ENCODE measurements around the gene ZFAND2B. TPM values are rescaled to one million over a fixed set of nuclear protein-coding genes. Genes with fewer than 3 reads are reported as not detected.

ZFAND2B gene
- total RNA-seq, 1 donor from 2014 or later: 29.3 TPM

DNA sequence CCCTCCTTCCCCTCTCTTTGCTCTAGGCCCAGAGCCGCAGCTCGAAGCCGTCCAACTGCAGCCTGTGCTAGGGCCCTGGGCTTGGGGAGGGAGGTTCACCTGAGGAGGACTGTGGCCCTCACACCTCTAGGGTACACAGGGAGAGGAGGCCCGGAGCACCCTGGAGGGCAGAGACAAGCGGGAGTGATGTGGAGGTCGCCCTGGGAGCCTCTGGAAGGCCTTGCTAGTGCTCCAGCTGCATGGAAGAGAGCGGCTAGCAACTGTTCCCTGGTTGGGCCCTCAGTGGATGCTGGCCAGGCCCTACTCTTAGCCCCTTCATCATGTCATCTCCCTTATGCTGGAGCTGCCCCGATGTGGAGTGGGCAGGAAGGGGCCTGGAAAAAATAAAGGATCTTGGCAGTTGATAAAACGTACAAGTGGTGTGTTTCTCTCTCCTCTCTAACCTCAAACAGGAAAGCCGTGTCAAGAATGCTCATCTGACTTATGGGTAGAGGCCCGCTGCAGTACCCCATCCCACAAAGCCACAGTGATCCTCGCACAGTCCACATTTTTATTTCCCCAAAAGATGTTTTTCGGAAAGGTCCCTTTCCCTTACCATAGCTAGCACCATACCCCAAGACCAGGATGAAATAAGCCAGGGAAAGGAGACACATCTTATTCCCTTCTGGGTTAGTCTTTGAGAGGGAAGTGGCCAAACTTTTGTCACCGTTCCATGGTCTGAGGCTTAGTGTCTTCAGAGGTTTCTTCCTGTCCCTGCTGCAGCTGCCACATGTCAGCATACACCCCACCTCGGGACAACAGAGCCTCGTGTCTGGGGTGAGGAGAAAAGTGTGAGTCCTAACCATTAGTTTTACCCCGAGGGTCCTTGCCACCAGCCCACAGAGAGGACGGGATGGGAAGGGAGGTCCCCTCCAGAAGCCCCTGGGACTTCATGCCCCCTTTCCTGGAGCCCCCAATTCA is 2.9 kb downstream of the ZFAND2B start:
- H3K27me3 Mint-ChIP-seq: no peaks in the 10 kb centered on the region
- peaks cover 17% of the 10 kb centered on the region for H3K36me3 Mint-ChIP-seq (ENCODE audit: insufficient read depth)
- peaks cover 11% of the 10 kb centered on the region for H3K4me1 Mint-ChIP-seq (ENCODE audit: low read depth)

DNA sequence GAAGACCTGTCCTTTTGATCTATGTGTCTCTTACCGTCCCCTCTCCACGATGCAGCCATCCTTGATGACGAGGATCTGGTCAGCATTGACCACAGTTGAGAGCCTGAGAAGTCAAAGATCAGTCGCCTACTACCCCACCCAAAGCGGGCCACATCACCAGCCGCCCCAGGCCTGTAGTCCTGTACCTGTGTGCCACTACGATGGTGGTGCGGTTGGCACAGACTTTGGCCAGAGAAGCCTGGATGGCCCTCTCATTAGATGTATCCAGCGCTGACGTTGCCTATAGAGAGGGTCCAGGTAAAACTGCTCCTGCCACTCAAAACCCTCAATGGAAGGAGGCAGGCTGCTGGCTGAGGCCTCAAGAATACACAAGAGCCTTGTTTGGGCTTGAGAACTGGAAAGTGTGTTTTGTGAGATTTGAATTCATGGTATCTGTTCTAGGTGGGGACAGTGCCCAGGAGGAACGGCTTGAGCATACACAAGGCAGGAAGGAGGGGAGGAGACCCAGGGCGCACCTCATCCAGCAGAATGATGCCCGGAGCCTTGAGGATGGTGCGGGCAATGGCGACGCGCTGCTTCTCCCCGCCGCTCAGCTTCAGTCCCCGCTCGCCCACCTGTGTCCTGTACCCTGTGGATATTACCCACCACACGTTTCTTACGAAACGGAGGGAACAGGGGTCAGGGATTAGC is 3.8 kb downstream of the ZFAND2B start:
- TF ChIP-seq, protein P1, sequence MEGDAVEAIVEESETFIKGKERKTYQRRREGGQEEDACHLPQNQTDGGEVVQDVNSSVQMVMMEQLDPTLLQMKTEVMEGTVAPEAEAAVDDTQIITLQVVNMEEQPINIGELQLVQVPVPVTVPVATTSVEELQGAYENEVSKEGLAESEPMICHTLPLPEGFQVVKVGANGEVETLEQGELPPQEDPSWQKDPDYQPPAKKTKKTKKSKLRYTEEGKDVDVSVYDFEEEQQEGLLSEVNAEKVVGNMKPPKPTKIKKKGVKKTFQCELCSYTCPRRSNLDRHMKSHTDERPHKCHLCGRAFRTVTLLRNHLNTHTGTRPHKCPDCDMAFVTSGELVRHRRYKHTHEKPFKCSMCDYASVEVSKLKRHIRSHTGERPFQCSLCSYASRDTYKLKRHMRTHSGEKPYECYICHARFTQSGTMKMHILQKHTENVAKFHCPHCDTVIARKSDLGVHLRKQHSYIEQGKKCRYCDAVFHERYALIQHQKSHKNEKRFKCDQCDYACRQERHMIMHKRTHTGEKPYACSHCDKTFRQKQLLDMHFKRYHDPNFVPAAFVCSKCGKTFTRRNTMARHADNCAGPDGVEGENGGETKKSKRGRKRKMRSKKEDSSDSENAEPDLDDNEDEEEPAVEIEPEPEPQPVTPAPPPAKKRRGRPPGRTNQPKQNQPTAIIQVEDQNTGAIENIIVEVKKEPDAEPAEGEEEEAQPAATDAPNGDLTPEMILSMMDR (IDR thresholded peaks at IDR 0.05; ENCODE audit: unreplicated experiment): no peak
- Mint-ChIP-seq H3K4me3 (ENCODE audit: low read depth) (no peak overlapping the region), H3K36me3 (ENCODE audit: insufficient read depth) (peaks cover 17% of the 10 kb centered on the region), H3K4me1 (ENCODE audit: low read depth) (peaks cover 11% of the 10 kb centered on the region), H3K9me3 (ENCODE audit: low read depth) (no peaks in the 10 kb centered on the region), H3K27me3 (no peaks in the 10 kb centered on the region), H3K27ac (no peak overlapping the region)
- DNase-seq (ENCODE audit: low spot score, unreplicated experiment): no peak

More for the DNA sequence above, 2.9 kb downstream of the ZFAND2B start:
- no peak for DNase-seq (ENCODE audit: low spot score, unreplicated experiment)
- no peaks in the 10 kb centered on the region for H3K9me3 Mint-ChIP-seq (ENCODE audit: low read depth)
- no peak overlapping the region for H3K4me3 Mint-ChIP-seq (ENCODE audit: low read depth)
- no peak overlapping the region for H3K27ac Mint-ChIP-seq
- TF ChIP-seq, protein P1 (IDR thresholded peaks at IDR 0.05; ENCODE audit: unreplicated experiment): no peak

DNA sequence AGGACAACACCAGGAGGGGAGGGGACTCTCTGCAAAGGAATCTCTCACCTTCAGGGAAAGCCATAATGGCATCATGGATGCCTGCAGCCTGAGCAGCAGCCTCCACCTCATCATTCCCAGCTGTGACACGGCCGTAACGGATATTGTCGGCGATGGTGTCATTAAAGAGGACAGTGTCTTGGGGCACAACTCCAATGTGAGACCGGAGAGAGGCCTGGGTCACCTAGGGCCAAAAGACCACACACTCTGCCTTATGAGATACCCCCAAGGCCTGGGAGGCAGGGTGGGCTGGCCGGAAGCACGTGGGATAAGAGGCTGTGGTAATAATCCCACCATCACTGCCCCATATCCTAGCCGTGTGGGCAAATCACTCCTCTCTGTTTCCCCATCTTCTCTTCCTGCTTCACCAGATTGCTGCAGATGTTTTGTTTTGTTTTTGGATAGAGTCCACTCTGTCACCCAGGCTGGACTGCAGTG is 4.3 kb downstream of the ZFAND2B start:
- H3K27me3 Mint-ChIP-seq: no peaks in the 10 kb centered on the region
- no peak for DNase-seq (ENCODE audit: low spot score, unreplicated experiment)
- H3K27ac Mint-ChIP-seq: peak overlapping the region; percentile 57
- H3K4me3 Mint-ChIP-seq (ENCODE audit: low read depth): no peak overlapping the region
- H3K4me1 Mint-ChIP-seq (ENCODE audit: low read depth): peaks cover 11% of the 10 kb centered on the region
- TF ChIP-seq, protein P1 (IDR thresholded peaks at IDR 0.05; ENCODE audit: unreplicated experiment): no peak
- peaks cover 17% of the 10 kb centered on the region for H3K36me3 Mint-ChIP-seq (ENCODE audit: insufficient read depth)
- no peaks in the 10 kb centered on the region for H3K9me3 Mint-ChIP-seq (ENCODE audit: low read depth)

DNA sequence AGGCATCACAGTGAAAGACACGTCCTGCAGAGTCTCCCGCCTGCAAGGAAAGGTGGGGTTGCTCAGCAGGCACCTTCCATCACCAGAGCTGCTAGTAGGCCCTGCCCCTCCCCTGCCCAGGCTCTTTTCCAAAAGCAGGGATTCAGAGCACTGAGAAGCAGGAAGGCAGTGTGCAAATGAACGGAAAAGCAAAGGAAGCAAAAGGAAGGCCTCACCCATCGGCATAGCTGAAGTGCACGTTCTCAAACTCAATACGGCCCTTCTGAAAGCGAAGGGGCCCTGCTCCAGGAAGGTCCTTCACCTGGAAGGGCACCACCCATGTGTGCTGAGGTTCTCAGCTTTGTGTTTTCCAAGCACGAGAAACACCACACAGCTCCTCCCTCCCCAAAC is 6.4 kb downstream of the ZFAND2B start:
- Mint-ChIP-seq H3K36me3 (ENCODE audit: insufficient read depth) (peaks cover 17% of the 10 kb centered on the region), H3K4me1 (ENCODE audit: low read depth) (peaks cover 10% of the 10 kb centered on the region), H3K27ac (no peak overlapping the region), H3K27me3 (no peaks in the 10 kb centered on the region), H3K4me3 (ENCODE audit: low read depth) (no peak overlapping the region), H3K9me3 (ENCODE audit: low read depth) (no peaks in the 10 kb centered on the region)
- DNase-seq (ENCODE audit: low spot score, unreplicated experiment): no peak
- TF ChIP-seq, protein P1 (IDR thresholded peaks at IDR 0.05; ENCODE audit: unreplicated experiment): no peak

DNA sequence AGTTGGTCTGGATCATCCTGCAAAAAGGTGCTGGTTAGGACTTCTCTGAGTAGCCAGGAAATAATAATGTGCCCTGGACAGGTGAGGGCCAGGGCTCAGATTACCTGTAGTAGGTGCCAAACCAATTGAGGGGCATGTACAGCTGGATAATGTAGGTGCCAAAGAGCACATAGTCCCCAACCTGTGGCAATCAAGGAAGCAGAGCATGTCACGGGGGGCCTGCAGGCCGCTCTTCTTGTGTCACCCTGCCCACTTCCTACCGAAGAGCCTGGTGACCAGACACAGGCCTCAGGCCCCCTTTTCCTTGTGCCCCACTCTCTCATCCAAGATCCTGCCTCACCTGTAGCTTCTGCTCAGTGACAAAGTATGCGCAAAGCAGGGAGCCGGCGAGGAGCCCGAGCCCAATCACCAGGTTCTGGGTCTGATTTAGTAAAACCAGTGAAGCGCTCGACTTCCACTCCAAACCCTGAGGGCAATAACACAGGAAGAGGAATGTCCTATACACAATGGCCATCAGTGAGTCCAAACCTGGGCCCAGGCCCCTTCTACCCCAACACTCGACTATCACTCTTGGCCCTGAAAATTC is 7.0 kb downstream of the ZFAND2B start:
- H3K4me3 Mint-ChIP-seq (ENCODE audit: low read depth): no peak overlapping the region
- H3K9me3 Mint-ChIP-seq (ENCODE audit: low read depth): no peaks in the 10 kb centered on the region
- no peaks in the 10 kb centered on the region for H3K27me3 Mint-ChIP-seq
- peaks cover 16% of the 10 kb centered on the region for H3K36me3 Mint-ChIP-seq (ENCODE audit: insufficient read depth)
- H3K27ac Mint-ChIP-seq: no peak overlapping the region
- H3K4me1 Mint-ChIP-seq (ENCODE audit: low read depth): peaks cover 8% of the 10 kb centered on the region
- DNase-seq (ENCODE audit: low spot score, unreplicated experiment): no peak
- TF ChIP-seq, protein P1 (IDR thresholded peaks at IDR 0.05; ENCODE audit: unreplicated experiment): no peak
